Measurements from ENCODE around the gene APBB1IP. TPM values are rescaled to one million over a fixed set of nuclear protein-coding genes. Genes with fewer than 3 reads are reported as not detected.

Gene APBB1IP
- polyA plus RNA-seq, 2 of the 4 experiments (the other 2 are of a cell fraction), result 0.96 to 9.2 TPM

- POLR2A ChIA-PET, result no interaction called here
- H3K9me3 ChIP-seq, result no peaks in the 10 kb centered on the region
- TF ChIP-seq RFX5 (IDR thresholded peaks at IDR 0.05) (no peak), RARB (CRISPR knock-in tag; IDR thresholded peaks at IDR 0.05) (no peak), MYC (IDR thresholded peaks at IDR 0.05; ENCODE audit: borderline replicate concordance, low read length) (no peak), ELK1 (IDR thresholded peaks at IDR 0.05; ENCODE audit: low read depth, low read length) (no peak), CTCF (IDR thresholded peaks at IDR 0.05) (no peak), RAD21 (conservative IDR thresholded peaks at IDR 0.05 in 1 of 2, IDR thresholded peaks at IDR 0.05 in 1 of 2) (no peak), ZNF302 (CRISPR knock-in tag; IDR thresholded peaks at IDR 0.05) (no peak), EP300 (IDR thresholded peaks at IDR 0.05) (no peak)
- H3K4me1 ChIP-seq, result peaks cover 6% of the 10 kb centered on the region; the same call in 1 of the 3 replicates
- H3K4me3 ChIP-seq, result no peak overlapping the region
- no peak for DNase-seq (ENCODE audit: low read depth in 1 of 2, low spot score in 1 of 2)
- 72% methylated on average over 2 of the region's 2 CpGs for WGBS (ENCODE audit: missing lambda C conversion rate)
- no peak for ATAC-seq
- no peak for FAIRE-seq
- CTCF ChIA-PET, result interaction anchor here (0.9 kb wide), 1 partner anchor 192 kb away, joined by 3 read pairs; no protein-coding TSS in a partner anchor
- H3K27ac ChIP-seq, result no peak overlapping the region
- no peak overlapping the region for H3K4me2 ChIP-seq
Measured at GRCh38 chr10:26527018-26527417, 88.9 kb downstream of the APBB1IP start.

- no peak for DNase-seq (ENCODE audit: low read depth in 1 of 2, low spot score in 1 of 2)
- no peak for ATAC-seq
- H3K4me1 ChIP-seq, result peaks cover 6% of the 10 kb centered on the region; the same call in 1 of the 3 replicates
- no peak for TF ChIP-seq USF2 (IDR thresholded peaks at IDR 0.05)
- TF ChIP-seq ZSCAN20 (CRISPR knock-in tag; IDR thresholded peaks at IDR 0.05), result no peak
- no peak for TF ChIP-seq CBX8 (IDR thresholded peaks at IDR 0.05)
- TF ChIP-seq ELK1 (IDR thresholded peaks at IDR 0.05; ENCODE audit: low read depth, low read length), result no peak
- TF ChIP-seq HMGXB4 (CRISPR knock-in tag; IDR thresholded peaks at IDR 0.05; ENCODE audit: borderline replicate concordance), result no peak
- TF ChIP-seq NFE2L2 (conservative IDR thresholded peaks at IDR 0.05; ENCODE audit: low read length), result no peak
- TF ChIP-seq CHD4 (IDR thresholded peaks at IDR 0.05; ENCODE audit: borderline replicate concordance), result no peak
- TF ChIP-seq ESRRA (IDR thresholded peaks at IDR 0.05; ENCODE audit: borderline replicate concordance, low read length), result no peak
- no peak for TF ChIP-seq POLR2AphosphoS2 (conservative IDR thresholded peaks at IDR 0.05; ENCODE audit: low read length)
- no peak for TF ChIP-seq RARB (CRISPR knock-in tag; IDR thresholded peaks at IDR 0.05)
- TF ChIP-seq RNF2 (IDR thresholded peaks at IDR 0.05; ENCODE audit: borderline replicate concordance, low read depth), result no peak
- no peak for TF ChIP-seq JUNB (IDR thresholded peaks at IDR 0.05)
- no peak for TF ChIP-seq FOSL2 (IDR thresholded peaks at IDR 0.05)
- TF ChIP-seq FOSL2 (CRISPR knock-in tag; IDR thresholded peaks at IDR 0.05), result no peak
- no peak for TF ChIP-seq MAX (IDR thresholded peaks at IDR 0.05)
- H3K4me2 ChIP-seq, result no peak overlapping the region
- H3K4me3 ChIP-seq, result no peak overlapping the region
- FAIRE-seq, result no peak
- POLR2A ChIA-PET, result no interaction called here
- no peak overlapping the region for H3K27ac ChIP-seq
- WGBS (ENCODE audit: missing lambda C conversion rate), result 57% methylated on average over 5 of the region's 5 CpGs
- H3K9me3 ChIP-seq, result no peaks in the 10 kb centered on the region
- CTCF ChIA-PET, result interaction anchor here (1.1 kb wide), 1 partner anchor 11 kb away, joined by 3 read pairs; no protein-coding TSS in a partner anchor
Measured at GRCh38 chr10:26528048-26528447, 89.9 kb downstream of the APBB1IP start.

Measured in A549 (cell line).